ENCODE data around the gene PUM2.

The PUM2 gene

GRCh38 chr2:20214566-20215182 lies 136.0 kb downstream of the PUM2 start:
- no peak for DNase-seq

- DNase-seq: no peak
These were observed 136.7 kb downstream of the PUM2 start for GRCh38 chr2:20213651-20214565.

DNA sequence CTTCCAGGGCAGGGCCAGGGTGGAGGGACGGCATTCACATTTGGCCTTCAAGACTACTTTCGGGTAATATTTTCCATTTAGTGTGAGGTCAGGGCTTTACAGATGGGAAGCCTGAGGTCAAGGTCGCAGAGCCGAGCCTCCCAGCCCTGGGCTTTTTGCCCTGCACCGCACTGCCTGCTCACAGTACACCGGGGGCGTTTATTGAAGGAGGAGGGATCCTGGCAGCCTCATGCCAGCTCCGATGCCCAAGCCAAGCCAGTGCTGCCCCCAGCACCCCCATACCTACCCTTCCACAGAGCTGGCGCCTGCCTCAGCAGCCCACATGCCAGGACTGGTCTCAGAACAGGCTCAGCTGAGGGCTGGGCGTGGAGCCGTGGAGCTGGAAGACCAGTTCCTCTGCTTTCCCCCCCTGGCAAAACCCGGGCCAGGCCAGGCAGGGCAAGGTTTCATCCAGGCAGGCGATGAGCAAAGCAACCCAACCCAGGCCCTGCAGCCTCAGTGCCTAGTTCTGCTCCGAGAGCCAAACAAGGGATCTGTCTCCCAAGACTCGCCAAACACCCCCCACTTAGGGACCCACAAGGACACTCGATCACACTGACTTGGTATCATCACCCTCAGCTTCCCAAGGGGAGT lies 137.7 kb downstream of the PUM2 start:
- no peak for DNase-seq

- DNase-seq: no peak
These were observed 138.2 kb downstream of the PUM2 start for GRCh38 chr2:20212459-20212870.

GRCh38 chr2:20211860-20212458 lies 138.7 kb downstream of the PUM2 start:
- DNase-seq: no peak

DNA sequence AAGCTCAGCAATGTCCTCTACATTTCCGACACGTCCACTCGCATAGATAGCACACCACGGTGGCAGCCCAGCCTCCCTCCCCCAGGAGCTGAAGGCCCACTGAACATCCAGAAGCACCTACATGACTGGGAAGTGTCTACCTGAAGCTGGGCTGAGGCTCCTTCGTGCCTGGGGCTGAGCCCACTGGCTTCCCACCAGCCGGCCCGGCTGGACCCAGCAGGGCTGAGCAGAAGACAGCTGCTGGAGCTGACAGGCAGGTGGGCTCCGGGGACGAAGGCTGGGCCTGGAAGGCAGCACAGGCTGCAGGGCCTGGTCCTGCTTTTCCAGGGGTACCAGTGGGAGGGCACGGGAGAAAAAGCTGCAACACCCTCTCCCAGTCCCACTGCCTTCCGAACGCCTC lies 139.2 kb downstream of the PUM2 start:
- no peak for DNase-seq

GRCh38 chr2:20210462-20210861 lies 140.2 kb downstream of the PUM2 start:
- no peak for DNase-seq

GRCh38 chr2:20209373-20210109 lies 141.1 kb downstream of the PUM2 start:
- no peak for DNase-seq

GRCh38 chr2:20208476-20208859 lies 142.2 kb downstream of the PUM2 start:
- no peak for DNase-seq

DNA sequence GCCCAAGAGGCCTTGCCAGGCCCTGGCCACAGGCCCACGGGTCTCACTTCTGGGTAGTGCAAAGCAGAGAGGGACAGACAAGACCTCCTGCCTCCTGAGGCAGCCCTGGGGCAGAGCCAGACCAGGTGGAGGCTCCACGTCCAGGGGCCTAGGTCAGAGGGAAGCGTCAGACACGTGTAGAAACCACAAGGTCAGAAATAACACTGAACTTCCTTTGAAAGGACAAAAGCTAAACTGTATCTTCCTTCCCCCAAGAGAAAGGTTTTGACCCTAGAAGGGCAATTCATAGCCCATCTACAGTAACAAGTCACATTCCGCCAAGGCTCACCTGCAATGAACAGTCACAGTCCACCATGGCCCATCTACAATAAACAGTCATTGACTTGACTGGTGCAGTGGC lies 143.6 kb downstream of the PUM2 start:
- no peak for DNase-seq

- no peak for DNase-seq
These were observed 144.6 kb downstream of the PUM2 start for GRCh38 chr2:20205915-20206524.

DNA sequence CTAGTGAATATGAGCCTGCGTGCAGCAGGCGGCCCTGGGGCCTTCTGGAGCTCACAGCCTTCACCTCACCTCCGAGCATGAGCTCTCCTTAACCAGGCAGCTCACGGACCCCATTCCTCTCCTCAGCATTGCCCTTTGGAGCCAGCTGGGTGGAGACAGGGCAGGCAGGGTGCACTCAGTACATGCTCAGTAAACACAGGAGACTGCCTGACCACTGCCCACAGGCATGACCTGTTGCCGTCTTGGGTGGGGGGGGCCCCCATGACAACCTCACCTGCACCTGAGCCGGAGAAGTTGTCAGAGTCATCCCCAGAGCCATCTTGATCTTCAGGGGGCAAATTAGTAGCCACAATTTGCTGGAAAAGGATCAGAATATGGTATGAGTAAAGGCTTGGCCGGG lies 145.6 kb downstream of the PUM2 start:
- no peak for DNase-seq

DNA sequence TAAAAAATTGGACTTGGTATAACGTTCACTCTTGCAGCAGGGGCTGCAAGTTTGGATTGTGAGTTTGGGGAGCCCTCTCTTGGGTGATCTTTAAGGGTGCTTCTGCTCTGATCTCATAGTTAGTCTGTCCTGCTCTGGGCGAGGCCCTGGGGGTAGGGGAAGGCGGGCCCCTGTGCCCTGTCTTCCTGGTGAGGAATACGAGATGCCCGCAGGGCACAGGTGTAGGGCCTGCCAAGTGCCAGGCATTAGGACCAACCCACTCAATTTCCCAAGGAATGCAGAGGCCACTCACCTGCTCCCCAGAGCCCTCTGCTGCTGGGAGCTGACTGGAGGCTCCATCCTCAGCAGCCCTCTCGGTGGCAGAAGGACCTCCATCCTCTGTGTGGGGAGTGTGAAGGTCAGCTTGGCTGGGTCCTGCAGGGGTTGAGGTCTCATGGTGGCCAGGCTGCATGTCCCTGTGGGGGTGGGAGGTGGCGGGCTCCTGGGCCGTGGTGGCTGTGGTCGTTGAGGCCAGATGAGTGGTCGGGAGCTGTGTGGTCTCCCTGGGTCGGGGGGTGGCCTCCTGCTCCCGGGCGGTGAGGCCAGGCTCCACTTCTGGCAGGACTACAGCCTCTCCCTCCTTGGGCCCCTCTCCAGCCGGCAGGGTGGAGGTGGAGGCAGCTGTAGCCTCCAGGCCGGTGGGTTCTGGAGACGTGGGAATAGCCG lies 147.0 kb downstream of the PUM2 start:
- no peak for DNase-seq

DNA sequence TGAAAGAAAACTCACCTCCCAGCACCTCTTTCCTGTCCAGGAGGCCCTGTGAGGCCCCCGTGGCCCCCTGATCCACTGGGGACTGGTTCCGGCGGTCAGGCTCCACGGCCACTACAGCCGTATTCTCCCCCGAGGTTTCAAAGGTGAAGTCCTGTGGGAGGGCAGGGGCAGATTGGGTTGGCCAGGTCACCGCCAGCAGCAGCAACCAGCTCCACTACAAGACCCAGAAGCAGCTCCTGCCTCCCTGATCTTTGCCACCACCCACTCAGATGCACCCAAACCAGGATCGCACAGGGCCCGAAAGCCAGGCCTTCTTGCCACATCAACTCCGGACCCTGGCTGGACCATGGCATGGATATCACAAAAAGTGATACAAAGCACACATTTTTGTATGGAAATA lies 147.6 kb downstream of the PUM2 start:
- no peak for DNase-seq

DNA sequence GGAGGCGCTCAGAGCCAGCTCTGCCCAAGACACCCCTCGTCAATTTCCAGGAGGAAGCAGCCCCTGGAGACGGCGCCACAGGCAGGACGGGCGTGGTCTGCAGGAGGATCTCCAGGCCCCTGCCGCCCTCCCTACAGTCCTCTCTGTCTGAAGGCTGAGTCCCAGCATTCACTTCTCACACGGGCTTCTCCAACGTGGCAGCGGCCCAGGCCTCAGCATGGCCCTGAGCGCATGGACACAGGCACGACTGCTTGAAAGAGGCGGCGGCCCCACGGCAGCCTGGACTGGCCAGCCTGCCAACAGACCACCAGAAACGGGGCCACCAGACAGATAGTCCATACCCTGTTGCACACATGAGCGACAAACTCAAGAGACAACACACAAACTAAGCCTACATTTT lies 149.0 kb downstream of the PUM2 start:
- DNase-seq: no peak

DNA sequence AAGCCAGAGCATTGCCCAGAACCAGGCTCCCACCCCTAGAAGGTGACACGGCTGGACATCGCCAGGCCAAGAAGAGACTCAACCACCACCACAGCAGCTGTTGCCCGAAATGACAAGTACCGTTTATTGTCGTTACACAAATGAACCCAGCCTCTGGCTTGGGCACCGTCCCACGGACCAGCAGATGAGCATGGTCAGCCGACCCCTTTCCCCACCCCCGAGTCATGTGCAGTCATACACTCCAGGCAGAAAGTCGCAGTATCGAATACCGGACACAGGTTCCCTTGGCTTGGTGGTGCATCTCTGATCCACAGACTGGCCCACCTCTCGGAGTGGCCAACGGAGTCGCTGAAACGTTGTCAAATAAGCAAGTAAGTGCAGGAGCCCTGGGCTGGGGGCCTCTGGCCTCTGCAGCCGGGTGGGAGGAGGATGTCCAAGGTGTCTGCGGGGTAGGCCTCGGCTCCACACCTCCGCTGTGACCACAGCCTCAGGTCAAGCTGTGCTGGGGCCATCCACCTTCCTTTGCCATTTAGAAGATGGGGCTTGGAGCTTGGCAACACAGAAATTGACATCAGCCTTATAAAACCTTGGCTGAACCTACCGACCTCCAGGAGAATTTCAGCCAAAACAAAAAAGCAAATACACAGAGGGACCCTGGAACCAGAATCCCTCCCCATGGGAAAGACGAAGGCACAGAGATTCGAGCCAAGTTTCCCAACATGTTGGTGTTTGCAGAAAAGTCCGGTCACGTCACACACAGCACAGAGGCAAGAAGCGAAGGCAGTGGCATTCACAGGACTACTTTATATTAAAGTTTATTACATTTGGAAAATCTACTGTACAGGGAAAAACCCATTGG lies 149.7 kb downstream of the PUM2 start:
- DNase-seq: no peak

GRCh38 chr2:20199633-20200270 lies 150.9 kb downstream of the PUM2 start:
- no peak for DNase-seq

DNA sequence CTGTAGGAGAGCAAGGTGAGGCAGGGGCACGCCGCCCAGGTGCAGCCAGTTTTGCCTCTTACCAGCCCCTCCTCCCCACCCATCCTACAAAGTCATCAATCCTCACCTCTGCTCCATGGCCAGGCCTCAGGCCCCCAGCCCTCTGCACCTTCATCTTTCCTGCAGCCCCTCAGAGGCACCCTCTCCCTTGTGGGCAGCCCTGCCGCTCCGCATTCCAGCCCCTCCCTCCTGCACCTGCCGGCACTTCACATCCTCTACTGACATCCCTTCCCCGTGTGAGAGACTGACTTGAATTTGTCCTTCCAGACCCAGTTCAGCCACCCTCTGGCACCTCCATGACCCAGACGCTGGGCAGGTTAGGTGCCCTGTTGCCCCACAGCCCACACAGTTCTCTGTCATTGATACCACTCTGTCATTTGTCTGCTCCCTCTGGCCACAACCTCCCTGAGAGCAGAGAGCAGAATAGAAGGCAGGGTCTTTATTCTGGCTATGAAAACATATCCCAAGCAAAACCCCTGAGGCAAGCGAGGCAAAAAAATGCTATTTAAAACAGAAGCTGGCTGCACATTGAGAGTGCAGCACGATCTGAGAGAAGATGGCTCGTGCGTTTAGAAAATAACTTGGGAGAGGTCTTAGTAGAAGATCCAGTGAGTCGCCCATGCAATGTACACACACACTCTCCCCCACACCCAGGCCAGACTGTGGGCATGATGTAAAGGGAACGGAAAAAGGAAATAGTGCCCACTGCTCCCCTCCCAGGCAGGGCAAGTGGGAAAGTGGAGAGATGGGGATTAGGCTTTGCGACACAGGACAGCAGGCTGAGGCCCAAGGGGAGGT lies 151.6 kb downstream of the PUM2 start:
- no peak for DNase-seq

Measured in cortex of kidney (tissue), 1 donor.